NOMO-1 (cell line): ENCODE data around the gene PIAS1.
"Not testable (repeated sequence)": the region's sequence is repeated elsewhere in the genome, so short reads cannot be mapped to it uniquely, and the experiment has no call there.

Experiments used
- DNase-seq, 2 experiments: peaks; one replicate each; lab custom pipeline; 2025; ENCODE audit not compliant: unreplicated experiment in 2 of 2; lab: John Stamatoyannopoulos, UW

PIAS1 gene

DNA sequence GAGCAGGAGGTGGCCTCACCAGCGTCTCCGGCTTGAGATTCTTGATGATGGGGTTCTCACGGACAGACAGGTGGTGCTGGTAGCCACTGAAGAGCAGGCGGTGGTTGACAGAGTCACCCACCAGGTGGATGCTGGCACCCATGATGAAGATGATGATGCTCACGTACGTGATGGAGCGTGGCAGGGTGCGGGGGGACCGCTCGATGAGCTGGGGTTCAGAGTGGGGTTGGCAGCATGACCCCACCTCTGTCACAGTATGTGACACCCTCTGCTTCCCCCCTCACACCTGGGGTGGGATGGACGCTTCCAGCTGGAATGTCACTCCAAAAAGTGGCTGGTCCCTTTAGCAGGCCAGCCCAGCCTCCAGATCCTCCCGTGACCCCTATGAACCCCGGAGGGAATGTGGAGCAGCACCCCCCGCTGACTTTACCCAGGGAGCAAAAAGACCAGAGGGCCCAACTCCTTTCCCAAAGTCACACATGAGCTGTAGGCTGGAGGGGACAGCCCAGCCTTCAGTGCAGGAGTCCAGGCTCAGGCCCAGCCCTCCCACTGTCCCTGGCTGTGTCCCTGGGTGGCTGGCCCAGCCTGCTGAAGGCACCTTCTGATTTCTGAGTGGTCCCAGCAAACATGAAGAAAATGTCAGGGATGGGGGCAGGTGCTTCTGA, 157.7 kb downstream of the PIAS1 start:
- DNase-seq = no peak

DNA sequence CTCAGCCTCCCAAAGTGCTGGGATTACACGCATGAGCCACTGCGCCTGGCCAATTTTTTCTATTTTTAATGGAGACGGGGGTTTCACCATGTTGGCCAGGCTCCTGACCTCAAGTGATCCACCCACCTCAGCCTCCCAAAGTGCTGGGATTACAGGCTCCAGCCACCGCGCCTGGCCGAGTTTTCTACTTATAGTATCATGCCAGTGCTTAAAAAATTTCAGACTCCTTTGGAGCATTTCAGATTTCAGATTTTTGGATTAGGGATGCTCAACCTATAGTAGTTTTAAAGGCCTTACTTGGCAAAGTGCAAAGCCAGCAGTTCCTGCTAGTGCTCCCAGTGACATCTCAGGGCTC, 159.4 kb downstream of the PIAS1 start:
- DNase-seq = not testable (repeated sequence)

DNA sequence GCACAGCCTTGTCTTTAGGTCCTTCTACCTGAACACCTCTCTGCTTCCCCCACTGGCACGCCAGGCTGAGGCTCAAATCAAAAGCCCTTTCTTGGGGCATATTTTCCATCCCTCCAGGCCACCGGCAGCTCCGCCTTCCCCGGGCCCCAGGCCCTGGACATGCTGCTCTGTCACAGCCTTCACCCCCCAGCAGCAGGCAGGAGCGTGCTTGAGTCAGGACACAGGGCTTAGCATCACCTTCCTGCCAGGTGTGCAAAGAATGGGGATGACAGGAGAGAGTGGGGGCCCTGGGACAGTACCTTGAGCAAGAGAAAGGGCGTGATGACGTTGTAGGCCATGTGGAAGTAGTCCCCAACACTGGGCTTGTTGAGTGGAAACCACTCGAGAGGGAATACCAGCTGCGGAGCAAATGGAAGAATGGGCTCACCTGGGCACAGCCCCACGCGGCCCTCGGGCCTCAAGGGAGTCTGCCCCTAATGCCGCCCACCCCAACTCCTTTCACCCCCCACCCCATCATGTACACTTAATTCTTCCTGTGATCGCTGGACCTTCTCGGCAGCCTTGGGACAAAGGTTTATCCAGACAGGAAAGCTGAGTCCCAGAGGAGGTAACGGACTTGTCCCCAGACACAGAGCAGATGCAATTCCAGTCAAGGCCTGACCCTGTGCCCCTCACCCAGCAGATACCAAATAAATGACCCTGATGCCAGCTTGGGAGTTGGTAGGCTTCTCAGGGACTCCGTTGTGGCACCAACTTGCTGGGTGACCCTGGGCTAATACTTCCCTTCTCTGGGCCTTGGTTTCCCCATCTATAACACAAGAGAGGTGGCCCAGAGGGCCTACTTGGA, 160.1 kb downstream of the PIAS1 start:
- no peak for DNase-seq

DNA sequence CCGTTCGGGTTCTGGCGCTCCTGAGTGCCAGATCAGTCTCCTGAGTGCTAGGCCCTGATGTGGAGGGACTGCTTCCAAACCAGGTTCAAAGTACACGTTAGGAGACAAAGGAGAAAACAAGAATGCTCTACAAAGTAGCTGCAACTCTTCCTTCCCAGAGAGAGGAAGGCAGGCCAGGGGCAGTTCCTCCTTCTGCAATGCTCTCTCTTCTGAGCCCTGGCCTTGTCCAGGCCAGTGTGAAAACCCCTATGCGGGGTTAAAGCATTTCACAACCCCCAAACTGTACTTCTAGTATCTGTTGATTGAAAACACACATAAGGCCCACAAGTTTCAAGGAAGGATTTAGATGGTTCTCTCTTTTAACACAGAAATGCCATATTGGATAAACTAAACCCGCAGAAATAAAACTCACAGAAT, 160.7 kb downstream of the PIAS1 start:
- DNase-seq = no peak

DNA sequence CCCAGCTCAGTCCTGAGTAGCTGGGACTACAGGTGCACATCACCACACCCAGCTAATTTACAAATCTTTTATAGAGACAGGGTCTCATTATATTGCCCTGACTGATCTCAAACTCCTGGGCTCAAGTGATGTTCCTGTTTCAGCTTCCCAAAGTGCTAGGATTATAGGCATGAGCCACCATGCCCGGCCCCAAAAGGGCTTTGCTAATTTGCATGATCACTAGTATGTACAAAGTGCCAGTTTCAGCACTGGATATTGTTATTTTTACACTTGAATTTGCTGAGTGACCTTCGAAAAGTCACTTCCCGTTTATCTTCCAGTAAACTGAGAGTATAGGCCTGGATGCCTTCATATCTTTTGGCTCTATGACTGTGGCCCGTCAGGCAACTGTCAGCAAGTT, 163.2 kb downstream of the PIAS1 start:
- no peak for DNase-seq

DNA sequence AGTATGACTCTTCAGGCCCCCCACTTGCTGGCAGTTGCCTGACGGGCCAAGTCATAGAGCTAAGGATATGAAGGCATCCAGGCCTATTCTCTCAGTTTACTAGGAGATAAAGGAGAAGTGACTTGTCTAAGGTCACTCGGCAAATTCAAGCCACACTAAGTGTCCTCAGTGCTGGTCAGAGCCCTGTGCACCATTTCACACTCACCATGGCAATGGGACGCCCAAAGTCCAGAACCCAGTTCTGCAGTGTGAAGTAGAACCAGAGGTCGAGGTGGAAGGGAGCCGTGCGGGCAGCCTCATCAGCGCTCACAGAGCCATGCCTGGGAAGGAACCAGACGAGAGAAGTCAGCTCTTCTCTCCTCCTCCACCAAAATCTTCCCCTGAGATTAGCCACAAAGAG, 164.2 kb downstream of the PIAS1 start:
- no peak for DNase-seq

DNA sequence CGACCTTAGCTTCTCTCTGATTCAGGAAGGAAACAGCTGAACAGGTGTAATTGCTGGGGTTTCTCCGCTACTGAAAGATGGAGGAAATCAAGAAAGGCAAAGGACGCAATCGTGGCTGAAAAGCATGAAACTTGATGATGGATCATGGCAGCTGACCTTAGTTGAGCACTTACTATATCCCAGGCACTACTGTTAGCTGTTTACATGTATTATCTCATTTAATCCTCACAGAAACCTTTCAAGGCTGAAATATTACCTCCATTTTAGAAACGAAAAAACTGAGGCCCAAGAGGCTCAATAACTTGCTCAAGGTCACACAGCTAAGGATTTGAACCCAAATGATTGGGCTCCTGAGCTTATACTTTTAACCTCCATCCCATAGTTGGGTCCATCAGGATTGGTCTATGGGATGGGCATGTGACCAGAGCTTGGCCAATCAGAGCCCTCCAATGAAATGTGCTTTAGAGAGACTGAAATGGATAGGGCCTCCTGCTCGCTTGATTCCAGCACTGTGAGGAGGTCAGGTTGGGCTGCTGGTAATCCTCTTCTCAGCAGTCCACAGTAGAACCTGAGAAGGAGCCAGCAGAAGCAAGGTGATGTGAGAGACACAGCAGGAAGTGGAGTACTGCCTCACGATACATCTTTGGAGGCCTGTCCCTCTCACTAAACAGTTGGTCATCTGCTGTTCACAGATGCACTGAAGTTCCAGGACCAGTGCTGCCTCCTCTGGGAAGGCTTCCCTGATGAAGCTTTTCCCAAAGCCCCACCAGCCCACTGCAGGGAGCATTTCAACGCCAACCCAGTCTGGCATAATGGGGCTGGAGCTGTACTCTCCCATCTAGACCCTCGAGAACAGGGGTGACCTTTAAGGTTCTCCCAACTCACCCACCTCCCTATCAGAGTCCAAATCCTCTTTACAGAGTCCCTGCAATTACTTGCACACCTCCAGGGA, 165.0 kb downstream of the PIAS1 start:
- DNase-seq = no peak

DNA sequence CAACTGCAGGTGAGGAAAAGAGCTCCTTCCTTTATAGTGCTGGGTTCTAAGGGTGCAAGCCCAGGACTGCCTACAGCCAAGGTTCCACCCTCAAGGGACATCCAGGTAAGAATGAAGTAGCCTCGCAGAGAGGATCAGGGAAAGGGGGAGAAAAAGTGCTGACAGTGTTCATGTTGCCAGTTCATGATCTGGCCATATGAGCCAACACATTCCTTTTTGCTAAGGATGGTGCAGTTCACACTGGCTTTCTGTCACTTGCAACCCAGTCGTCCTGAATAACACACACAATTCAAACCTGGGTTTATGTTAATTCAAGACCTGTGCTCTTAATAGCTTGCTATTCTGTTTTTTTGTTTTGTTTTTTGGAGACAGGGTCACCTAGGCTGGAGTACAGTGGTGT, 166.4 kb downstream of the PIAS1 start:
- no peak for DNase-seq

DNA sequence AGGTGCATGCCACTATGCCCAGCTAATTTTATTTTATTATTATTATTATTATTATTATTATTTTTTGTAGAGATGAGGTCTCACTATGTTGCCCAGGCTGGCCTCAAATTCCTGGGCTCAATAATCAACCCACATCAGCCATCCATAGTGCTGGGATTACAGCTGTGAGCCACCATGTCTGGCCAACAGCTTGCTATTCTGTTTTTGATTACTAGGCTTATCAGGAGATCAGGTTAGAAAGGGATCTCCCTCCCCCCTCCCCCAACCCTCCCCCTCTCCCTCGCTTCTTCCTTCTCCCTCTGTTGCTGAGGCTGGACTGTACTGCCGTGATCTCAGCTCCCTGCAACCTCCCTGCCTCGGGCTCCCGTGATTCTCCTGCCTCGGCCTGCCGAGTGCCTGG, 166.9 kb downstream of the PIAS1 start:
- no peak for DNase-seq

DNA sequence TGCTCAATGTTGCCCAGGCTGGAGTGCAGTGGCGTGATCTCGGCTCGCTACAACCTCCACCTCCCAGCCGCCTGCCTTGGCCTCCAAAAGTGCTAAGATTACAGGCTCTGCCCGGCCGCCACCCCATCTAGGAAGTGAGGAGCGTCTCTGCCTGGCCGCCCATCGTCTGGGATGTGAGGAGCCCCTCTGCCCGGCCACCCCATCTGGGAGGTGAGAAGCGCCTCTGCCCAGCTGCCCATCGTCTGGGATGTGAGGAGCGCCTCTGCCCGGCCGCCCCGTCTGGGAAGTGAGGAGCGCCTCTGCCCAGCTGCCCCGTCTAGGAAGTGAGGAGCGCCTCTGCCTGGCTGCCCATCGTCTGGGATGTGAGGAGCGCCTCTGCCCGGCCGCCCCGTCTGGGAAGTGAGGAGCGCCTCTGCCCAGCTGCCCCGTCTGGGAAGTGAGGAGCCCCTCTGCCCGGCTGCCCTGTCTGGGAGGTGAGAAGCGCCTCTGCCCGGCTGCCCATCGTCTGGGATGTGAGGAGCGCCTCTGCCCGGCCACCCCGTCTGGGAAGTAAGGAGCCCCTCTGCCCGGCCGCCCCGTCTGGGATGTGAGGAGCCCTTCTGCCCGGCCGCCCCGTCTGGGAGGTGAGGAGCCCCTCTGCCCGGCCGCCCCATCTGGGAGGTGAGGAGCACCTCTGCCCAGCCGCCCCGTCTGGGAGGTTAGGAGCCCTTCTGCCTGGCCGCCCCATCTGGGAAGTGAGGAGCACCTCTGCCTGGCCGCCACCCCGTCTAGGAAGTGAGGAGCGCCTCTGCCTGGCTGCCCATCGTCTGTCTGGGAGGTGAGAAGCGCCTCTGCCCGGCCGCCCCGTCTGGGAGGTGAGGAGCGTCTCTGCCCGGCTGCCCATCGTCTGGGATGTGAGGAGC, 167.7 kb downstream of the PIAS1 start:
- DNase-seq = not testable (repeated sequence)

DNA sequence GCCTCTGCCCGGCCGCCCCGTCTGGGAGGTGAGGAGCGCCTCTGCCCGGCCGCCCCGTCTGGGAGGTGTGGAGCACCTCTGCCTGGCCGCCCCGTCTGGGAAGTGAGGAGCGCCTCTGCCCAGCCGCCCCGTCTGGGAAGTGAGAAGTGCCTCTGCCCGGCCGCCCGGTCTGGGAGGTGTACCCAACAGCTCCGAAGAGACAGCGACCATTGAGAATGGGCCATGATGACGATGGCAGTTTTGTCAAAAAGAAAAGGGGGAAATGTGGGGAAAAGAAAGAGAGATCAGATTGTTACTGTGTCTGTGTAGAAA, 168.3 kb downstream of the PIAS1 start:
- not testable (repeated sequence) for DNase-seq

DNA sequence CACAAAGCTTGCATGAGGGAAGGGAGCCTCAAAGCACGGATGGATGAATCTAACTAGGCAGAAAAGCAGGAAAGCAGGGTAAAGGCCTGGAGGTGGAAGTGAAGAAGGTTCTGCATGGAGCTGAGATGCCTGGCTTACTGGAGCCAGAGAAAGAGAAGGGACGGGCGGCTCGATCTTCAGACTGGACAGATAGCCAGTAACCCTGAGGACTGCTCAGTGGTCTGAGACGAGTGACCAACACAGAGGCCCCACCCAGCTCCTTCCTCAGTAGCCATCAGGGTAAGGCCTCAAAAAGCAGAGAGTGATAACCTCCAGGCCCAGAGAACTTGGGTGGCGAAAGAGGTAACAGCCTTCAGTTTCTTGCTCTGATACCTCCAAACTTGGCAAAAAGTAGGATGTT, 169.1 kb downstream of the PIAS1 start:
- no peak for DNase-seq

DNA sequence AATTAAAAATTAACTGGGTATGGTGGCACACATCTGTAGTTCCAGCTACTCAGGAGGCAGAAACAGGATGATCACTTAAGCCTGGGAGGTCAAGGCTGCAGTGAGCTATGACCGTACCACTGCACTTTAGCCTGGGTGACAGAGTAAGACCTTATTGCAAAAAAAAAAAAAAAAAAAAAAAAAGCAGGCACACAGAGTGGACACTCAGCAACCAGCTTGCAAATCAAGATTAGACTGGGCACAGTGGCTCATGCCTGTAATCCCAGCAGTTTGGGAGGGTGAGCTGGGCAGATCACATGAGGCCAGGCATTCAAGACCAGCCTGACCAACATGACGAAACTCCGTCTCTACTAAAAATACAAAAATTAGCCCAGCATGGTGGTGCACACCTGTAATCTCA, 170.0 kb downstream of the PIAS1 start:
- DNase-seq = no peak

DNA sequence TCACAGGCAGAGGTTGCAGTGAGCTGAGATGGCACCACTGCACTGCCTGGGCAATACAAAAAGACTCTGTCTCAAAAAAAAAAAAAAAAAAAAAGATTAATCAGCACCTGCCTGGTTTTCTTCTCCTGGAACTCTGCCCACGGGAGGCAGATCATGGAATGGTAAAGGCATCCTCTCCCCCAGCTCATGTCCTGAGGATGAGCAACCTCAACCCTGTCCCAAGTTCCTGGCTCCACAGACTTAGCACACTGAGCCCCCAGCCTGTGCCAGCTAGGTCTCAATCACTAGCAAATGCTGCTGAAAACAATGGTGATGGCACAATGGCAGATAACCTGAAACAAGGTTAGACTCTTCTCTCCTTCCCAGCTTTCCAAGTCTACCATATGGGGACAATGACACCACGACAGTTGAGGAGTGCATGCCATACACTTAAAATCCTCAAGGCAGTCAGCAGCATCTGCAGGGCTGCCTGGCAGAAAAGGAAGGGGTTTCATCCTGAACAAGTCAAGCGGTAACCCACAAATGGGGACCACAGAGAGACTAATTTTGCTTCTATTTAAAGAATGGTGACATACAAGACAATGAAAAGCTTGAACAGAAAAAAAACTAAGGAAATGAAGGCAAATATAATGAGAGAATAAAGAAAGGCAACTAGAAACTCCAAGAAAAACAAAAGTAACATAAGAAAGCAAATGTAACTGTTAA, 170.6 kb downstream of the PIAS1 start:
- DNase-seq = peak; percentile 35 to 72

DNA sequence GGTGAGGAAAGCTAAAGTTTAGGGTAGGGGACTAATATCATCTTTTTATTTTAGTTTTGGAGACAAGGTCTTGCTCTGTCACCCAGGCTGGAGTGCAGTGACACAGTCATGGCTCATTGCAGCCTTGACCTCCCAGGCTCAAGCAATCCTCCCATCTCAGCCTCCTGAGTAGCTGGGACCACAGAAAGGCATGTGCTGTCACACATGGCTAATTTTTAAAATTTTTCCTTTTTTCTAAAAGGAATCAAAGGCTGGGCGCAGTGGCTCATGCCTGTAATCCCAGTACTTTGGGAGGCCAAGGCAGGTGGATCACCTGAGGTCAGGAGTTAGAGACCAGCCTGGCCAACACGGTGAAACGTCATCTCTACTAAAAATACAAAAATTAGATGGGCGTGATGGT, 171.3 kb downstream of the PIAS1 start:
- not testable (repeated sequence) for DNase-seq

DNA sequence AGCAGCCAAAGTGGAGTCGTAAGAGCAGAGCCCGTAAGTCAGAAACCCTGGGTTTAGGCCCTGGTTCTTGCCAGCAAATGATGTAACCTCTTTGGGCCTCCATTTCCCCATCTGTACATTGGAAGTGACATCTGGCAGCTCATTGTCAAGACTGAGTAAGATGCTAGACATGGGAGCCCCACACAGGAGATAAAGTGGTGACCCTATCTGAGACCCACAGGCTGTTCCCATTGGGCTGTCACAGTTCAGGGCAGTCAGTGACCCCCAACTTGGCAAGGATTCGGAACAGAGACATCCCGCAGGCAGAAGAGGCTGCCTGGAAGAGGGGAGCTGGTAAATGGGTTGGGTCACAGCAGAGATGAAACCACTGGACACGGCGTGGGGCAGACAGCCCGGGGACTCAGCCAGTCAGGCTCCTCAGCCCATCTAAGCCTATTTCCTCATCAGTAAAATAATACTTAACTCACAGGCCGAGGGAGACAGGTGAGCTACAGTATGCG, 173.6 kb downstream of the PIAS1 start:
- no peak for DNase-seq

DNA sequence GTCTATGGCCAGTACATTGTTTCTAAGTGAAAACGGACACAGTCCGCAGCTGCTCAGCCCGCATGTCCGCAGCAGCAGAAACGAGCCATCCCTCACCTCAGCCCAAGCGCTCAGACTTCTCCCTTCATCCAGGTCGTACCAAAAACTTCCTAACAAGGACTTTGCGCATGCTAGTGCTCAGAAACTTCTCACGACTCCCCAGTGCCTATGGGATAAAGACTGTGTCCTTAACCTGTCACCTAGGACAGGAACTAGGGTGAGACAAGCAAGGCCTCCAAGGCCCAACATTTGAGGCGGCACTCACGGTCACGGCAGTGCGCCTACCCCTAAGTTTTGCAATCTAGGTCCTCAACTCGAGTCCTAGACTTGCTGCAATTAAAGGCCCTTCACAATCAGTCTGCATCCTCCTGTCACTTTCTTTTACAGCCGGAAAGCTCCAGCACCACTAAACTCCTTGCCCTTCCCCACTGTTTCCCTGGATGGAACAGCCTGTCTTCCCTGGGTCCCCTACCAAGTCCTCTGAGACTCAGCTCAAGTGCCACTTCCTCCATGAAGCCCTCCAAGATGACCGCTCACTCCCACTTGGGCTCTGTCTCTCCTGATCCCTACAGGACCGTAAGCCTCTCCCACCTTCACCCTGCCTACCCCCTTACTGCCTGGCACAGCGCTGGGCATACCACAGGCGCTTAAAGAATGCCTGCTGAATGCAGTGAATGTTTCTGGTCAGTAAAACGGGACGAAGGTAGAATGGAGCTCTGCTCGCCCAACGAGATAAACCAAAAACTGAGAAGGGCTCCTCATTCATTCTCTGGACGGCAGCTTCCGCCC, 174.2 kb downstream of the PIAS1 start:
- DNase-seq = peak; percentile 41 to 47

DNA sequence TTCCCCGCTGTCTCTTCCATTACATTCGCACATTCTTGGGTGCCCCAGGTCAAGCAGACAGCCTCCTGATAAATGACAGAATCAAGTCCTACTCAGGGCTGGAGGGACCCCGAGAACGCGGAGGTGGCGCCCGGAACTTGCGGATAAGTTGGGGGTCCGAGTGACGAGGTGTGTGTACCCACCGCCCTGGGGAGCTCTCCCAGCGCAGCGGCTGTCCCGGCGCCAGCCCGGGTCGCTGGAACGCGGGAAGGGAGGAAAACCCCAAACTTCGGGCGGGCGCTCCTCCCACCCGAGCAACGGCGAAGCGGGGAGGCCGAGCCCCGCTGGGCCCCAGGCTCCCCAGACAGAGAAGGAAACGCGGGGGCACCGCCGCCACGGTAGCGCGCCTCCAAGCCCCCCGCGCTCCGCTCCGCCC, 174.9 kb downstream of the PIAS1 start:
- DNase-seq = no peak
